GM23248 (cell line): ENCODE data around the gene DSTYK. TPM values are rescaled to one million over a fixed set of nuclear protein-coding genes. Genes with fewer than 3 reads are reported as not detected.

Experiments
- DNase-seq: peaks from one replicate; pipeline ENCODE4 v3.0.0-alpha.2; 2015
- H2AFZ ChIP-seq: fragments of 200-600 bp; sonication (generic); 2 replicates; pipeline ENCODE4 v1.6.1; 2016; ENCODE audit warnings: antibody characterized with exemption
- H3F3A ChIP-seq: fragments of 200-600 bp; sonication (generic); 2 replicates; pipeline ENCODE4 v1.6.1; 2016; ENCODE audit warnings: mild to moderate bottlenecking, antibody characterized with exemption, mixed run types; ENCODE audit not compliant: insufficient read depth
- H3K27ac ChIP-seq: fragments of 200-600 bp; sonication (generic); 2 replicates; pipeline ENCODE4 v1.5.1; 2016; ENCODE audit warnings: mild to moderate bottlenecking
- H3K27me3 ChIP-seq: fragments of 200-600 bp; sonication (generic); replicated peaks from 2 replicates; pipeline ENCODE4 v1.6.1; 2016; ENCODE audit warnings: mild to moderate bottlenecking; ENCODE audit not compliant: insufficient read depth
- H3K36me3 ChIP-seq: fragments of 200-600 bp; sonication (generic); 2 replicates; pipeline ENCODE4 v1.6.1; 2016; ENCODE audit warnings: low read depth, mild to moderate bottlenecking
- H3K4me1 ChIP-seq: fragments of 200-600 bp; sonication (generic); 2 replicates; pipeline ENCODE4 v1.6.1; 2016; ENCODE audit warnings: mild to moderate bottlenecking; ENCODE audit not compliant: insufficient read depth
- H3K4me2 ChIP-seq: fragments of 200-600 bp; sonication (generic); one replicate; pipeline ENCODE4 v1.6.1; 2016; ENCODE audit warnings: mild to moderate bottlenecking; ENCODE audit not compliant: unreplicated experiment
- H3K4me3 ChIP-seq: fragments of 200-600 bp; sonication (generic); 2 replicates; pipeline ENCODE4 v1.5.1; 2016; ENCODE audit warnings: mild to moderate bottlenecking
- H3K79me2 ChIP-seq: fragments of 200-600 bp; sonication (generic); 2 replicates; pipeline ENCODE4 v1.6.1; 2016; ENCODE audit warnings: mild to moderate bottlenecking; ENCODE audit not compliant: insufficient read depth
- H3K9ac ChIP-seq: fragments of 200-600 bp; sonication (generic); 2 replicates; pipeline ENCODE4 v1.6.1; 2016; ENCODE audit warnings: mild to moderate bottlenecking
- H3K9me2 ChIP-seq: fragments of 200-600 bp; sonication (generic); 2 replicates; pipeline ENCODE4 v1.6.1; 2016; ENCODE audit warnings: mixed run types, mild to moderate bottlenecking, moderate library complexity; ENCODE audit not compliant: insufficient read depth
- H3K9me3 ChIP-seq: fragments of 200-600 bp; sonication (generic); one replicate; pipeline ENCODE4 v1.6.1; 2017; ENCODE audit warnings: low read depth
- H4K20me1 ChIP-seq: fragments of 200-600 bp; sonication (generic); 2 replicates; pipeline ENCODE4 v1.6.0; 2016; ENCODE audit not compliant: insufficient read depth
- EZH2 ChIP-seq: fragments of 200-600 bp; sonication (generic); IDR thresholded peaks from 2 replicates; pipeline ENCODE4 v1.6.1; 2018; ENCODE audit warnings: antibody characterized with exemption, mild to moderate bottlenecking; ENCODE audit not compliant: insufficient read depth, poor library complexity, severe bottlenecking
- EZH2phosphoT487 ChIP-seq: fragments of 200-600 bp; sonication (generic); IDR thresholded peaks from 2 replicates; pipeline ENCODE4 v1.6.1; 2018; ENCODE audit warnings: antibody characterized with exemption, moderate library complexity, mild to moderate bottlenecking, low read depth; ENCODE audit not compliant: insufficient read depth
- WGBS, 2 experiments: methylation state at CpG; one replicate each; pipeline ENCODE4 v1.1.6; 2015 to 2017; ENCODE audit warnings: low lambda C conversion rate in 2 of 2, low coverage in 1 of 2; ENCODE audit errors: missing lambda C conversion rate in 2 of 2; 5-methylcytosine and 5-hydroxymethylcytosine counted together
- in situ Hi-C: fragments of 300-500 bp; cut with MboI; formaldehyde crosslinking; loops from 2 replicates; pipeline ENCODE4 v1.15.0; 2020
- polyA plus RNA-seq: library from polyadenylated mRNA; unstranded; fragments of >200 nt; fragmentation: Nextera tagmentation; extraction: Ambion mirVana; gene quantifications from 2 replicates; pipeline ENCODE4 v1.2.1, GENCODE V29; 2016
- total RNA-seq: library from RNA; depleted of rRNA; stranded (reverse); fragments of >200 nt; shearing (Covaris generic); gene quantifications from 2 replicates; pipeline ENCODE4 v1.2.3, GENCODE V29; 2014

Gene DSTYK
- total and polyA plus RNA-seq, 2 experiments from 2014 or later: 9.8 to 12.1 TPM

GRCh38 chr1:205127646-205128045 is 83.9 kb downstream of the DSTYK start:
- in situ Hi-C loops: no loop called here
- H3K79me2 ChIP-seq: no peaks in the 10 kb centered on the region
- no peak for DNase-seq
- H4K20me1 ChIP-seq: no peaks in the 10 kb centered on the region
- no peaks in the 10 kb centered on the region for H3K9me3 ChIP-seq
- H3K36me3 ChIP-seq: no peaks in the 10 kb centered on the region
- 74 to 78% methylated on average over 3 of the region's 3 CpGs for WGBS, 2 experiments
- H3K4me1 ChIP-seq: peaks cover 5% of the 10 kb centered on the region; the same call in 1 of the 2 replicates
- no peaks in the 10 kb centered on the region for H3K9me2 ChIP-seq
- no peak for TF ChIP-seq EZH2
- no peak for TF ChIP-seq EZH2phosphoT487
- H3K4me2 ChIP-seq: no peak overlapping the region
- H3K4me3 ChIP-seq: no peak overlapping the region
- H3K27ac ChIP-seq: no peak overlapping the region
- H3K27me3 ChIP-seq: no peaks in the 10 kb centered on the region
- no peak overlapping the region for H3K9ac ChIP-seq
- no peak overlapping the region for H2AFZ ChIP-seq
- peaks cover 6% of the 10 kb centered on the region for H3F3A ChIP-seq

DNA sequence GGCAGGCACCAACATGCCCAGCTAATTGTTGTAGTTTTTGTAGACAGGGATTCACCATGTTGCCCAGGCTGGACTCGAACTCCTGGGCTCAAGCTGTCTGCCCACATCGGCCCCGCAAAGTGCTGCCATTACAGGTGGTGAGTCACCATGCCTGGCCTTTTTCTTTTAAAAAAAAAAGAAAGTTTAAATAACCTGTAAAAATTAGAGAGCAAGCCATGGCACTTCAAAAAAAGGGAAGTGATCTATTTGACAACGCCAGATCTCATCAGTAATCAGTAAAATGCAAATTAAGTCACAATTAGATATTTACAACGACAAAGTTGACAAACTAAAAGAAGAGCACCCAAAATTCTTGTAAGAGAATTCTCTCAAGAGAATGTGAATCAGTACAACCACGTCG is 86.8 kb downstream of the DSTYK start:
- Histone ChIP-seq H3K9me3 (no peaks in the 10 kb centered on the region), H3K36me3 (no peaks in the 10 kb centered on the region), H3K4me2 (no peak overlapping the region), H2AFZ (no peak overlapping the region), H3K79me2 (peaks cover 21% of the 10 kb centered on the region), H4K20me1 (no peaks in the 10 kb centered on the region), H3K27me3 (no peaks in the 10 kb centered on the region), H3K27ac (no peak overlapping the region), H3K9ac (no peak overlapping the region), H3K4me1 (peaks cover 17% of the 10 kb centered on the region), H3K9me2 (no peaks in the 10 kb centered on the region), H3F3A (peaks cover 10% of the 10 kb centered on the region), H3K4me3 (no peak overlapping the region)
- no peak for TF ChIP-seq EZH2
- no peak for TF ChIP-seq EZH2phosphoT487
- DNase-seq: no peak
- in situ Hi-C loops: no loop called here
- 87 to 91% methylated on average over 7 of the region's 7 CpGs for WGBS, 2 experiments

GRCh38 chr1:205122489-205122882 is 89.0 kb downstream of the DSTYK start:
- H3K27me3 ChIP-seq: no peaks in the 10 kb centered on the region
- WGBS, 2 experiments: 3 to 4% methylated on average over 9 of the region's 9 CpGs
- H3K27ac ChIP-seq: peak overlapping the region; percentile 86
- no peaks in the 10 kb centered on the region for H3K9me3 ChIP-seq
- peak overlapping the region; percentile 97 for H3K4me3 ChIP-seq
- peaks cover 2% of the 10 kb centered on the region; the same call in 1 of the 2 replicates for H3K36me3 ChIP-seq
- DNase-seq: no peak
- no peaks in the 10 kb centered on the region for H4K20me1 ChIP-seq
- peak overlapping the region; percentile 99 for H2AFZ ChIP-seq
- H3K4me2 ChIP-seq: peak overlapping the region; percentile 93
- H3K9ac ChIP-seq: peak overlapping the region; percentile 91
- no peaks in the 10 kb centered on the region for H3K9me2 ChIP-seq
- peaks cover 43% of the 10 kb centered on the region for H3K79me2 ChIP-seq
- TF ChIP-seq EZH2phosphoT487 (no peak), EZH2 (no peak)
- in situ Hi-C loops: no loop called here
- peaks cover 17% of the 10 kb centered on the region for H3K4me1 ChIP-seq
- H3F3A ChIP-seq: peaks cover 10% of the 10 kb centered on the region

DNA sequence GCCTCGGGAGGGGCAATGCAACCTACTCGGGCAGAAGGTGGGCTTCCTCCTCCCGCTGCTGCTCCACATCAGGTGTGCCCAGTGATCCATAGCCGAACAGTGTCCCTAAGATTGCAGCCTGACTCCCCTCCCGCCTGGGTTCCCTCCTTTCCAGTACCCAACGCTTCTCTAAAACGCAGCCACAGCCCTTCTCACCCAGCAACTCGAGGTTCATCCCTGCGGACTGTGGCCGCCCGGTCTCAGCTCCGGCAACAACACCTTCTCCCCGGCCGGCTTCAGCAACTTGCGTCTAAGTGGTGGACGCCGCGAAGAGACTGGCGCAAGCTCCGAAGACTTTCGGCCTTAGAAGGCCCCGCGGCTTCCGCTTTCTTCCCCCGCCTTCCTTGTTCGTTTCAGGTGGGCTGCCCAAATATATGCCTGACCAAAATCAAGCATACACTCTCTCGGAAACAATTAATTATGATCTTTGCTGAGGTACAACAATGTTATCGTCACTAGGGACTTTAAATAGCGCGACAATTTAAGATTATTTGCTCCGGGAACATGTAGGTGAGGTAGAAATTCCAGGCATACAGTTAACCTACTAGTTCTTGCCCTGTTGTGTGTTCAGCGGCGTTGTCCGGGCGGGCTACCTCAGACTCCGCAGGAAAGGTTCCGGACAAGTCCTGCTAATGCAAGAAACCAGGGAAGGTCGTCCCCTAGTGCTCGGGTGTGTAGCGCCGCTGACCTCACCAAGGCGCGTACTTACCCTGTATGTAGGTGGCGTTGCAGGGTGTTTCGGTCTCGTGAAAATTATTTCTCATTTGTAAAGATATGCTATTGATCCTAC is 89.6 kb downstream of the DSTYK start, which contains the start of gene RBBP5:
Gene RBBP5 (minus strand): TSS at position 319 of the 829 bp plus-strand sequence. CDS start 105 bp downstream, at position 214.
- WGBS, 2 experiments: 1% methylated on average over 46 of the region's 46 CpGs
- Histone ChIP-seq H3F3A (peaks cover 10% of the 10 kb centered on the region), H3K79me2 (peaks cover 48% of the 10 kb centered on the region), H3K9me2 (no peaks in the 10 kb centered on the region), H3K27me3 (no peaks in the 10 kb centered on the region), H3K27ac (peak within 1 kb of the TSS; percentile 86), H3K36me3 (peaks cover 2% of the 10 kb centered on the region; the same call in 1 of the 2 replicates), H2AFZ (peak within 1 kb of the TSS; percentile 99), H3K9ac (peak within 1 kb of the TSS; percentile 91), H4K20me1 (no peaks in the 10 kb centered on the region), H3K4me1 (peaks cover 17% of the 10 kb centered on the region), H3K9me3 (no peaks in the 10 kb centered on the region), H3K4me3 (peak within 1 kb of the TSS; percentile 97), H3K4me2 (peak within 1 kb of the TSS; percentile 93)
- in situ Hi-C loops: no loop called here
- peak; percentile 98 for DNase-seq
- TF ChIP-seq EZH2: no peak
- TF ChIP-seq EZH2phosphoT487: no peak
